ENCODE results near the gene RFTN1.
A peak's percentile ranks its signal among the peaks of the same experiment; 100 is the strongest.

Gene RFTN1

DNA sequence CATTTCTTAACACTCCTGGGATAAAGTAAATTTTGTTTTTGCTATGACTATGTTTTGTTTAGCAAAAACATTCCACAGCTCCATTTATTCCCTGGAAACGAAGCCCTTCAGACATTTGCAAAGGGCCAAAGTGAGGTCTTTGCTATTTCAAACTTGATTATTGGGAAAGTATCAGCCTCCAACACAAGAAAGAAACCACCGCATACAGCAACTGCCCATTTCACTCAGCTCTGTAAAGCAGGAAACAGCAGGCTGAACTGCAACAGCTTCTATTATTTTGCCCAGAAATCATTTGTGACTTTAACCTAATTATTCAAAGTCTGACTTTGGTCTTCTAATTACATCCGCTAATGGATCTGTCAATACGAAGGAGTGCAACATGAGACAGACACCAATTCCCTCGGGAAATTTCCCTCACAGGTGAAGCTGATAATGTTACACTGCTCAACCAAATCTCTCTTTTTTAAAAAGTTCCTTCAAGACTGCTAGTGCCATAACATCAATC lies 72.1 kb downstream of the RFTN1 start:
- in situ Hi-C loops (cut with MboI; ENCODE audit: low pct_unique_long_range_greater_than_20kb, low sequenced_read_pairs, unreplicated experiment): no loop called here
- TF ChIP-seq, protein P1, sequence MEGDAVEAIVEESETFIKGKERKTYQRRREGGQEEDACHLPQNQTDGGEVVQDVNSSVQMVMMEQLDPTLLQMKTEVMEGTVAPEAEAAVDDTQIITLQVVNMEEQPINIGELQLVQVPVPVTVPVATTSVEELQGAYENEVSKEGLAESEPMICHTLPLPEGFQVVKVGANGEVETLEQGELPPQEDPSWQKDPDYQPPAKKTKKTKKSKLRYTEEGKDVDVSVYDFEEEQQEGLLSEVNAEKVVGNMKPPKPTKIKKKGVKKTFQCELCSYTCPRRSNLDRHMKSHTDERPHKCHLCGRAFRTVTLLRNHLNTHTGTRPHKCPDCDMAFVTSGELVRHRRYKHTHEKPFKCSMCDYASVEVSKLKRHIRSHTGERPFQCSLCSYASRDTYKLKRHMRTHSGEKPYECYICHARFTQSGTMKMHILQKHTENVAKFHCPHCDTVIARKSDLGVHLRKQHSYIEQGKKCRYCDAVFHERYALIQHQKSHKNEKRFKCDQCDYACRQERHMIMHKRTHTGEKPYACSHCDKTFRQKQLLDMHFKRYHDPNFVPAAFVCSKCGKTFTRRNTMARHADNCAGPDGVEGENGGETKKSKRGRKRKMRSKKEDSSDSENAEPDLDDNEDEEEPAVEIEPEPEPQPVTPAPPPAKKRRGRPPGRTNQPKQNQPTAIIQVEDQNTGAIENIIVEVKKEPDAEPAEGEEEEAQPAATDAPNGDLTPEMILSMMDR (IDR thresholded peaks at IDR 0.05; ENCODE audit: extremely low read depth, insufficient read depth, missing control alignments): no peak
- DNase-seq (ENCODE audit: low spot score): no peak

- TF ChIP-seq, protein P1 (IDR thresholded peaks at IDR 0.05; ENCODE audit: extremely low read depth, insufficient read depth, missing control alignments): no peak
- DNase-seq (ENCODE audit: low spot score): no peak
- in situ Hi-C loops (cut with MboI; ENCODE audit: low pct_unique_long_range_greater_than_20kb, low sequenced_read_pairs, unreplicated experiment): no loop called here
Observed at GRCh38 chr3:16439848-16440708, 73.4 kb downstream of the RFTN1 start.

DNA sequence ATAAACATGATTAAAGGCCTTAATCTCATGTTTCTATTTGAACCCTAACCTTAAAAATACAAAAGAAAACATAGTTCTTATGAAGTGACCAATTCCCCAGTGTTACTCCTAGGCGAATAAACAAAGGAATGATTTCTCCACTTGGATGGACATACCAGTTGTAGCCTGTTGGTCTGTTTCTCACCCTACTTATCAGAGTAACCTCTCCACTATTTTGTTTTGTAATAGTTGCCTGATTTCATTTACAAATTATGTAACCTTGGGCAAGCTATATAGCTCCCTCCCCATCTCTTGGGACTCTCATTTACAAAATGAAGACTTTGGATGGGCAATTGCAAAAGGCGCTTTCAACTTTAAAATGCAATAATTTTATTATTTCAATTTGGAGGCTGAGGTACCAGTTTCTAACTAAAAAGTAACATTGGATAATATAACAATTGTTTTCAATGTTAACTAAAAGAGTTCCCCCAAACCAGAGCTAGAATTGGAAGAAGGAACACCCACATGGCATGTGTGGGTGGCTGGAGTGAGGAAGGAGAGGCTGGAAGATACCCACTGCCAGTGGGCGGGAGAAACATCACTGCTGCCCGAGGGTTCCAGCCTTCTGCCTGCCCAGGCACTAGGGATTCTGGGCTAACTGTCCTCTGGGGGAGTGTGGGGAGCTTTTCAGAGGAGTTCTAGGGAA lies 74.2 kb downstream of the RFTN1 start:
- DNase-seq (ENCODE audit: low spot score): no peak
- TF ChIP-seq, protein P1 (IDR thresholded peaks at IDR 0.05; ENCODE audit: extremely low read depth, insufficient read depth, missing control alignments): no peak
- in situ Hi-C loops (cut with MboI; ENCODE audit: low pct_unique_long_range_greater_than_20kb, low sequenced_read_pairs, unreplicated experiment): no loop called here

DNA sequence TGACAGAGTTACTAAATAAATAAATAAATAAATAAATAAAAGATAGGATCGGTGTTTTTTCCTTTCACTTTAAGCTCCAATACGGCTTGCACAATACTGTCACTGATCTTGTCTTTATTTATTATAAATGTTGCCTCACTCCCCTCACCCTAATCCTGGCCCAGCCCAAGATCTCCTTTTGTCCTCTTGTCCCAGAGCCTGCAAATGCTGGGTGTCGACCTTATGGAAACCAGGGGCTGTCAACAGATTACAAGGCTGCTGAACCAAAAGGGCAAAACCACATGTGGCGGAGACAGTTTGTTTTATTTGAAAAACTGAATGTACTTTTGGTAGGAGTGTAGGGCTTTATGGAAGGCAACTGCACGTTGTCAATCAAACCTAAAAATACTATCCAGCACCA lies 75.9 kb downstream of the RFTN1 start:
- in situ Hi-C loops (cut with MboI; ENCODE audit: low pct_unique_long_range_greater_than_20kb, low sequenced_read_pairs, unreplicated experiment): no loop called here
- TF ChIP-seq, protein P1 (IDR thresholded peaks at IDR 0.05; ENCODE audit: extremely low read depth, insufficient read depth, missing control alignments): no peak
- DNase-seq (ENCODE audit: low spot score): no peak

- in situ Hi-C loops (cut with MboI; ENCODE audit: low pct_unique_long_range_greater_than_20kb, low sequenced_read_pairs, unreplicated experiment): no loop called here
- TF ChIP-seq, protein P1 (IDR thresholded peaks at IDR 0.05; ENCODE audit: extremely low read depth, insufficient read depth, missing control alignments): no peak
- peak; percentile 30 for DNase-seq (ENCODE audit: low spot score)
Observed at GRCh38 chr3:16433701-16434151, 79.8 kb downstream of the RFTN1 start.

- TF ChIP-seq, protein P1 (IDR thresholded peaks at IDR 0.05; ENCODE audit: extremely low read depth, insufficient read depth, missing control alignments): no peak
- in situ Hi-C loops (cut with MboI; ENCODE audit: low pct_unique_long_range_greater_than_20kb, low sequenced_read_pairs, unreplicated experiment): no loop called here
- peak; percentile 34 for DNase-seq (ENCODE audit: low spot score)
Observed at GRCh38 chr3:16432714-16433113, 80.8 kb downstream of the RFTN1 start.

All from GM13977 (cell line).